ENCODE results near the gene FOXD1.

Gene FOXD1

GRCh38 chr5:73436535-73437100, 12.0 kb downstream of the FOXD1 start:
- no peak overlapping the region for H2AFZ ChIP-seq (ENCODE audit: low read depth, low read length)
- TF ChIP-seq CTCF (IDR thresholded peaks at IDR 0.05; ENCODE audit: low read depth, low read length) = no peak
- TF ChIP-seq EZH2phosphoT487 (IDR thresholded peaks at IDR 0.05; ENCODE audit: low read depth) = no peak
- H3K4me2 ChIP-seq (ENCODE audit: low read length) = no peak overlapping the region

DNA sequence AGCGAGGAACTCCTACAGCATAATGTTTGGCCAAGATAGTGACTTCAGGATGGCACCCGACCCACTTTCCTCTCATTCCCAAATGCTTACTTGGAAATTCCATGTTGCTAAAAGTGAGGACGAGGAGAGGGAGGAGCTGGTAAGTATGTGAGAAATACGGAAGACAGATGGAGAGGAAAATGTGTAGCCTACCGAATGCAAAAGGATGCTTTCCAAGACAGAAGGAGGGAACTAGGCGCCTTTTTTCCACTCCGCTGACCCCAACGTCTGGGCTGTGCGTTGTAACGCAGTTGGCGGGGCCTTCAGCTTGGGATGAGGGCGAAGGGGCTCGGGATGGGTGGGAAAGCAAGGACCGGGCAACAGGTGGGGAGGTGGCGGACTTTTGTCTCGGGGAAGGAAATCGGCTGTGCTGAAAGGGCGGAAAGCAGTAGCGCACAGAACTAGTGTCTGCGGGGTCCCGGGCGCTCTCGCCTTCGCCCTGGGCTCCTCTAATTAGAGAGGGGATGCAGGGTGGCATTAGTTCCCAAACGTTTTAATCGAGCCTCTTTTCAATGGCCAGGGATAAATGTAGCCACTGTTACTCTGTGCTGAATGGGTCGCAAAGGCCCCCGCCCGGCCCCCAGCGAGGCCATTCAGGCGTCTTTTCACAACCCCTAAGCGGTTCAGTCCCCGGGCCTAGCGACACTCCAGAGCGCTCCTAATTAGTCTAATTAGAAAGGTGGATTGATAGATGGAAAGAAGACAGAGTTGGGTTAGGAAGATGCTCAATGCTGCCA, 12.6 kb downstream of the FOXD1 start:
- no peak overlapping the region for H3K4me3 ChIP-seq (ENCODE audit: low read length)
- no peak overlapping the region for H3K27ac ChIP-seq (ENCODE audit: low read length)
- TF ChIP-seq CTCF (IDR thresholded peaks at IDR 0.05; ENCODE audit: low read depth, low read length) (no peak), EZH2phosphoT487 (IDR thresholded peaks at IDR 0.05; ENCODE audit: low read depth) (no peak)
- no peaks in the 10 kb centered on the region for H3K36me3 ChIP-seq (replicated peaks; ENCODE audit: low read depth, low read length)
- no peaks in the 10 kb centered on the region for H3K27me3 ChIP-seq (ENCODE audit: low read depth, low read length)
- H3K4me2 ChIP-seq (ENCODE audit: low read length) = no peak overlapping the region
- H4K20me1 ChIP-seq (ENCODE audit: insufficient read depth, low read length) = no peaks in the 10 kb centered on the region
- H3K9me3 ChIP-seq (ENCODE audit: insufficient read depth, low read length) = no peaks in the 10 kb centered on the region
- H2AFZ ChIP-seq (ENCODE audit: low read depth, low read length) = no peak overlapping the region
- no peaks in the 10 kb centered on the region for H3K4me1 ChIP-seq (ENCODE audit: low read length)
- H3K9ac ChIP-seq (ENCODE audit: low read length) = no peak overlapping the region
- no peaks in the 10 kb centered on the region for H3K79me2 ChIP-seq (ENCODE audit: low read length)

More at GRCh38 chr5:73436535-73437100, 12.0 kb downstream of the FOXD1 start:
- no peak overlapping the region for H3K4me3 ChIP-seq (ENCODE audit: low read length)
- no peak overlapping the region for H3K9ac ChIP-seq (ENCODE audit: low read length)
- no peaks in the 10 kb centered on the region for H3K27me3 ChIP-seq (ENCODE audit: low read depth, low read length)
- H3K36me3 ChIP-seq (replicated peaks; ENCODE audit: low read depth, low read length) = no peaks in the 10 kb centered on the region
- no peaks in the 10 kb centered on the region for H4K20me1 ChIP-seq (ENCODE audit: insufficient read depth, low read length)
- H3K4me1 ChIP-seq (ENCODE audit: low read length) = no peaks in the 10 kb centered on the region
- no peak overlapping the region for H3K27ac ChIP-seq (ENCODE audit: low read length)
- H3K9me3 ChIP-seq (ENCODE audit: insufficient read depth, low read length) = no peaks in the 10 kb centered on the region
- no peaks in the 10 kb centered on the region for H3K79me2 ChIP-seq (ENCODE audit: low read length)

GRCh38 chr5:73434907-73435306, 13.7 kb downstream of the FOXD1 start:
- Histone ChIP-seq H3K4me1 (ENCODE audit: low read length) (no peaks in the 10 kb centered on the region), H2AFZ (ENCODE audit: low read depth, low read length) (no peak overlapping the region), H3K4me3 (ENCODE audit: low read length) (no peak overlapping the region), H3K27ac (ENCODE audit: low read length) (no peak overlapping the region), H3K79me2 (ENCODE audit: low read length) (no peaks in the 10 kb centered on the region), H3K9me3 (ENCODE audit: insufficient read depth, low read length) (no peaks in the 10 kb centered on the region), H4K20me1 (ENCODE audit: insufficient read depth, low read length) (no peaks in the 10 kb centered on the region), H3K9ac (ENCODE audit: low read length) (no peak overlapping the region), H3K4me2 (ENCODE audit: low read length) (no peak overlapping the region), H3K27me3 (ENCODE audit: low read depth, low read length) (no peaks in the 10 kb centered on the region), H3K36me3 (replicated peaks; ENCODE audit: low read depth, low read length) (no peaks in the 10 kb centered on the region)
- no peak for TF ChIP-seq EZH2phosphoT487 (IDR thresholded peaks at IDR 0.05; ENCODE audit: low read depth)
- TF ChIP-seq CTCF (IDR thresholded peaks at IDR 0.05; ENCODE audit: low read depth, low read length) = no peak

DNA sequence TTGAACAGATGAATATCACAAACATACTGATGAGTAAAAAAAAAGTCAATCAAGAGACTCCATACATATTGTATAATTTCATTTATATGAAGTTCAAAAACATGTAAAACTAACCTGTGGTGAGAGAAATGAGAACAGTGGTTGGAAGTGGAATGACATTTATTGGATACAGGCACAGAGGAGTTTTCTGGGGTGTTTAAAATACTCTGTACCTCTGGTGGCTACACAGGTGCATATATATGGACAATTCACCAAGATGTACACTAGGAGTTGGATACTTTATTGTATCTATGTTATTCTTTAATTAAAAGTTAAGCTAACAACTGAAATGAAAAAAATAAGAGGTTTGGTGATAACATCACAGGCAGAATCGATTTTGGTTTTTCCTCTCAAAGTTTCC, 14.1 kb downstream of the FOXD1 start:
- no peaks in the 10 kb centered on the region for H3K4me1 ChIP-seq (ENCODE audit: low read length)
- no peaks in the 10 kb centered on the region for H3K36me3 ChIP-seq (replicated peaks; ENCODE audit: low read depth, low read length)
- no peak for TF ChIP-seq EZH2phosphoT487 (IDR thresholded peaks at IDR 0.05; ENCODE audit: low read depth)
- TF ChIP-seq CTCF (IDR thresholded peaks at IDR 0.05; ENCODE audit: low read depth, low read length) = no peak
- H3K4me2 ChIP-seq (ENCODE audit: low read length) = no peak overlapping the region
- no peaks in the 10 kb centered on the region for H3K27me3 ChIP-seq (ENCODE audit: low read depth, low read length)
- no peaks in the 10 kb centered on the region for H3K79me2 ChIP-seq (ENCODE audit: low read length)
- no peaks in the 10 kb centered on the region for H3K9me3 ChIP-seq (ENCODE audit: insufficient read depth, low read length)
- no peak overlapping the region for H3K4me3 ChIP-seq (ENCODE audit: low read length)
- H4K20me1 ChIP-seq (ENCODE audit: insufficient read depth, low read length) = no peaks in the 10 kb centered on the region
- no peak overlapping the region for H2AFZ ChIP-seq (ENCODE audit: low read depth, low read length)
- no peak overlapping the region for H3K27ac ChIP-seq (ENCODE audit: low read length)
- no peak overlapping the region for H3K9ac ChIP-seq (ENCODE audit: low read length)

Data from OCI-LY3 (cell line).